Measurements from ENCODE around the gene POLR2L.

POLR2L gene

DNA sequence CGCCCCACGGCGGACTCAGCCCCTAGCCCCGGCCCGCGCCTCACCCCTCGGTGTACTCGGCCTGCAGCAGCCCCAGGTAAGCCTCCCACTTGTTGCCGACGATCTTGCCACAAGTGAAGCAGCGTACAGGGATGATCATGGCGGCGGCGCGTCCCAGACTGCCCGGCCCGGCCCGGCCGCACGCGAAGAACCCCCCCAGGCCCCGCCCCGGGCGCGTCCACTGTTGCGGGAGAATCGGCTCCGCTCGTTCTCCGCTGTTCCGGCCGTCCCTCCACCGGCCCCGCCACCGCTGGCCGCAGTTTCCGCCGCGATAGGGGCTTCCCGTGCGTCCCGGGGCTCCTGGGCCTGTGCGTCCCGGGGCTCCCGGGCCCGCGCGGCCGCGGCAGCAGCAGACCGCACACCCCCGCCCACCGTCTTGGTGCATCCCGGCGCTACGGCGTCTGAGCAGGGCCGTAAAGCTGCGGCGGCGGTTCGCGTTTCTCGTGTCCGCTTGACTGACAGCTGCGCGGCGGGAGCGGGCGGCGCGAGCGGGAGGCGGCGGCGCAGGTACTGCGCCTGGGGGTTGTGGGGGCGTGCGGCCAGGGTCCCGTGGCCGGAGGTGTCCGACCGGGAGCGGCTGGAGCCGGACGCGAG, at the start of gene POLR2L, which contains the start of gene TSPAN4:
POLR2L (minus strand) TSS at position 160 of the 633 bp plus-strand sequence; CDS start at position 139, 21 bp downstream.
TSPAN4 (plus strand) TSS at position 483 of the 633 bp plus-strand sequence. CDS start 7,453 bp downstream, outside the sequence.
- peak; percentile 86 for DNase-seq

DNA sequence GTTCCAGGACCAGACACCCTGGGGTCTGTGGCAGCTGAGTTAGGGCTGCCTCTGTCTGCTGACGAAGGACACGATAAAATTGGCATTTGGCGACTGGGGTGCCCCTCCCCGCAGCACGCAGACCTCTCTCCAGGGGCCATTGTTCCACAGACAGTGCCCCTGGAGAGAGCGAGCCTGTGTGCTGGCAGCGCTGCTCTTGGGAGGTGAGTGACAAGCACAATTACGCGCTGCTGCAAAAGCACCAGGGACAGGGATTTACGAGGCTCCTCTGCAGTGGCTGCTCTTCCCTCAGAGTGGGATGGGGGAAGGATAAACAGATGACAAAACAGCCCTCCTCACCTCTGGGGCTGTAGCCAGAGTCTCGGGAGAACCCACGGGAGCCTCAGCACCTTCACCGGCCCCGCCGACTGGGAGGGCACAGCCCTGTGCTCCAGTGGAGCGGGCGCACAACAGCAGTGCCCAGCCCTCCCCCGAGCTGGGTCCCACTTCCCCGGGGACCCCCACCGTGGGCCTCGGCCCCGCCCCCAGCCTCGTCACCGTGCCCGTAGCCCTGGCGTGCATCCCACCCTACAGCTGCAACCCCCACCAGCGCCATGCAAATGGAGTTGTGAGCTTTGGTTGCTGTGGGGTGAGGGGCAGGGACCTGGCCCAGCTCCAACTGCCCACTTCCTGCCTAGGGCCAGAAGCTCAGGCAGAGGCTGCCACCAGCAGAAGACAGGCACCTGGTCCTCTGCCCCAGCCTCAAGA, 48.6 kb upstream of the POLR2L start:
- no peak for DNase-seq

DNA sequence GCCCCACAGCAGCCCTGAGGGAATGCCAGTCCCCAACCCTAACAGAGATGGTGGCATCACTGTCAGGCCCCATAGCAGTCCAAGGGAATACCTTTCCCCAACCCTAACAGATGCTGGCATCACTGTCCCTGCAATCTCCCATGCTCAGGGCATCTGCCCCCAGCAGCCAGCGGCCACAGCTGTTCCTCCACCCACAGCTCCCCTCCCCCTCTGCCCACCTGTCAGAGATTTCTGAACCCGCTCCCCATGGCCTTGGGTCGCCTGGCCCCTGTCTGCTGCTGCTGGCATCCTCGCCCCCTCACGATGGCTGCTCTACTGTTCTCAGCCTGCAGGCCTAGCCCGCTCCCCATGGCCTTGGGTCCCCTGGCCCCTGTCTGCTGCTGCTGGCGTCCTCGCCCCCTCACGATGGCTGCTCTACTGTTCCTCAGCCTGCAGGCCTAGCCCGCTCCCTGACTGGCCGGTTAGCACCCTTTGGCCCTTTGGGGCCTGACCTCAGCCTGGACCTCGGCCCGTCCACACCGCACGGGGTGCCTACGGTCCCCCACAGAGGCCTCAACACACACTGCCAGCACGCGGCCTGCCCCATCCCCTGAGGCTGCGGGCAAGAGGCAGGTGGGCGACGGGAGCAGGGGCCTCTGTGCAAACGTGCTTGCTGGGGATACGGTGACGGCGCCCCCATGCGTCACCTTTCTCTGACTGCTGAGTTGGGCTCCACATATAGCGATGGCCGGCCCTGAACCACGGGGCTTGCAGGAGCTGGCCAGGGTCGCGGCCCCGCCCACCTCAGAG, 47.6 kb upstream of the POLR2L start:
- no peak for DNase-seq

DNA sequence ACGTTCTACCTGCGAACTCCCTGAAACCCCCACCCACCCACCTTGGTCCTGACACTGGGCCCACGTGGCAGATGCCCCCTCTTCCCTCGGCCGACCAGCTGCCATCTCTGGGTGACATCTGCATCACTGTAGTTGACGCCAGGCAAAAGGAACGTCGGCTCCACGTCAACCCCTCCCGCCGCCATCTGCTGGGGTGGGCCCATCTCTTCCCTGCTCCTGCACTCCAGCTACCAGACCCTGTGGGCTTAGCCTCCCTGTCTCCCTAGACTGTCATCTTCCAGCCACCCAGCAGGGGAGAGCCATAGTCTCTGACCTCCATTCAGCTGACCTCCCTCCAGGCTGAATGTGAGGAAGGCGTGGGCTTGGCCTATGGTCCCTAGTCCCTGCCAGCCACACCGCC, 46.9 kb upstream of the POLR2L start:
- DNase-seq: no peak

DNA sequence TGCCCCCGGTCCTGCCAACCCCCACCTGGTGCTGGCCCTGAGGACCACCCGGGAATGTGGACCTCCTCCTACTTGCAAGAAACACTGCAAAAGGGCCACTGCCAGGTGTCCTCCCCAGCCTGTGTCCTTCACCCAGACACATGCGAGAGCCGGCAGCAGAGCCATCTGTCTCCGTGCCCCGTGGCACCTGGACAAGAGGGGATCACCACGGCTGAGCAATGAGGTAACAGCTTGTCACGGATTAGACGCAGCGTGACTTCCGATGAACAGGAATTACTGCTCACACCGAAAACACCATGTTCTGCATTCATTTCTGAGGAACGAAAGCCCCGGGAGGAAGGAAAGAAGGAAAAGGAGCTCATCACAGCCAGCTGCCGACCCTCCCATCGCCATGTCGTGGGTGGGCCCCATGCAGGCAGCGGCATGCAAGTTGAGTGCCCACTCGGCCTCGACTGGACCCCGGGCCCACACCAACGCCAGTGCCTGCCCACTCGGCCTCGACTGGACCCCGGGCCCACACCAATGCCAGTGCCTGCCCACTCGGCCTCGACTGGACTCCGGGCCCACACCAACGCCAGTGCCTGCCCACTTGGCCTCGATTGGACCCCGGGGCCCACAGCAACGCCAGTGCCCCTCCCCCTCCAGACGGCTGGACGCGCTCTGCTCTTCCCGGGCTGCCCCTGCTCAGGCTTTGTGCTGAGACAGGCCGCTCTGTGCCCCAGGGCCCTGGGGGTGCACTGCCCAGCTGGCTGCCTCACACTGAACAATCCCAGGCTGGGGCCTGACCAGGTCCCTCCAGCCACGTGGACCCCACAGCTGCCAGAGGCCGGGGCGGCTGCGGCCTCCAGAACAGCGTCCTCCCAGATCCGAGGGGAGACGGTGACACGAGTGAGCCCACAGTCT, 46.2 kb upstream of the POLR2L start:
- no peak for DNase-seq

DNA sequence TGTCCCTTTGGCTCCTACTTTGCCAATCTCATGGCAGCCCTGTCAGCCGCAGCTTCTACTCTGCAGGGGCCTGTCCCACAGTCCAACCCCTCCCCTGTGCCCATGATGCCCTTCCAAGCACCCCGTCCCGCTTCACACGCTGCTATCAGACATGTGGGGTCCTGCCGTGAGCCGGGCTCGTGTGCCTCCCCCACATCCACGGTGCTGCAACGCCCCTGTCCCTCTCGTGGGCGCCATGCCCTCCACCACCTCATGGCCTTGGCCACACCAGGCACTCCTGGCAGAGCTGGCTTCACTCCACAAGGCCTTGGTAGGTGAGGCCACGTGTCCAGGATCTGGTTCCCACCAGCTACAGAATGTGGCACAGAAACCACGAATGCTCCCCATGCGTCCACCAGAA, 45.3 kb upstream of the POLR2L start:
- no peak for DNase-seq

DNA sequence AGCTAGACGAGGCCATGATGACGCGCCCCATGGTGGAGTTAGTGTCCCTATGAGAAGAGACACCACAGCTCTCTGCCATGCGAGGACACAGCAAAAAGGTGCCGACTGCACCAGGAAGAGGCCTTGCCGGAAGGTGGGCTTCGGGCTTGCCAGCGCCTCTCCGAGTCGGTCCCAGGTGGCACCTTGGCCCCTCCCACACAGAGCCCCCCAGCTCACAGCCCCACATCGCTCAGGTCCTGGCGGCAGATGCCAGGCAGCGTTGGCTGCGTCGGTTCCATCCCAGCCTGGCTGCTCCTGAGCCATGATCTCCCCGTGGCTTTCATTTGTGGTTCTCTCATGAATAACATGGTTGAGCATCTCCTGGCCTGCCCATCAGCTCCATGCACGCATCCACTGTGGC, 44.2 kb upstream of the POLR2L start:
- no peak for DNase-seq

DNA sequence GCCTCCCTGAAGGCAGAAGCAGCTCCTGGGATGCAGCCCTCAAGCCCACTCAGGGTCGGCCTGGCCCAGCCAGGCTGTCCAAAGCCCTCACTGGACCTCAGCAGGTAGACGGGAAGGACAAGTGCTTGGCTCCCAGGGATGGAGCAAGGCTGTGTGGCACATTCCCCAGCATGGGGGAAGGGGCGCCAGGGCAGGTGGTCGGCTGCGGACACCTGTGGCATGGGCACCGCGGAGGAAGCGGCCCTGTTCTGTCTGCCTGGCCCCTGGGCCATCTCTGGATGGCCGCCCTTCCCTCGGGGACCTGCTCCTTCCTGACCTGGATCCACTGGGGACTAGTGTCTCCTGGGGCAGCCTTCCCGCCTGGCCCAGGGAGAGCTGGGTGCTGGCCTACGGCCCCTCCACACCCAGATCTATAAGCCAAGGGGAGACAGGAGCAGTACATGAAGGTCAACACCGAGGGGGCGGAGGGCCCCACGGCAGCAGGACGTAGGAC, 42.3 kb upstream of the POLR2L start:
- no peak for DNase-seq

DNA sequence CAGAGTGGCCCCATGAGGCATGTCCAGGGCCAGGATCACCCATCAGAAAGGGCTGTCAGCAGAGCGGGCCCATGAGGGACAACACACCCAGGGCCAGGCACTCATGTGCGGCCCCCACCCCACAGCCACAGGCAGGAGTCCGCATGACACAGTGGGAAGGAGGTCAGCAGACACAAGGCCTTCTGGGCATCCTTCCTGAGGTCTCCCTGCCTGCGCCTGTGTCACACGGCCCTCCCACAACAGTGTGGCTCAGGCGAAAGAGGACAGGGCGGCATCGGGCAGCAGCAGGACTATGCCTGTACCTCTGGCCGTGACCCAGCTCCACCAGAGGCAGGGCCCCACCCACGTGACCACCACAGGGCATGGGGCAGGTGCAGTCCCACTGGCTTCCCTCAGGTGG, 41.2 kb upstream of the POLR2L start:
- no peak for DNase-seq

DNA sequence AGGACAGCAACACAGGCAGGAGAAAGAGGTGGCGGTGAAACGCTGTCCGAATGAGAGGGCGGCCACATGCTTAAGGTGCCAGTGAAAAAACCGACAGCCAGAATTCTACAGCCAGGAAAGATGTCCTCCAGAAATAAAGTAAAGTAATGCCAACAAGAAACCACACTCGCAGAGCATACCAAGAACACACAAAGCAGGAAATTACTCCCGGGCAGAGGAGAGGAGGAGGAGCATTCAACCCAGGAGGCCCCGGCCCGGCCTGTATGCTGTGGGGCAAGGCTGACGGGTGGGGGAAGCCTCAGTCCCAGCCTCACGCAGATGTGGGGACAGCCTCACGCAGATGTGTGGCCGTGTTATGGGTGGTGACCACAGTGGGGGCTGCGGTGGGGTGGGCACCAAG, 40.3 kb upstream of the POLR2L start:
- no peak for DNase-seq

DNA sequence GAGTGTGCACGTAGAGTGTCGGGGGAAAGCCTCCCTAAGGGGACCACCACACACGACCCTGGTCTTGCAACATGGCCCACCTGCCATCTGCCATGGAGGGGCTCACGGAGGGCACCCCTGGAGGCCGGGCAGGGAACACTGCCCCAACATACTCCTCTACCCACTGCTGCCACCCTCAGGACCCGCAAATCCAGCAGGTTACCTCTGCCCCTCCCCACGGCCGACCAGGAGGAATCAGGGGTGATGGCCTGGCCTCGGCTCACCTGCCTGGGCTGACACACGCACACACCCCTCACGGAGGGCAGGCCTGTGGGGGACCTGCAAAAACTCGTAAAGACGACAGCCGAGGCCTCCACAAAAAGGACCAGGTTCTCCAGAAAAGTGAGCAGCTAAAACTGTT, 38.1 kb upstream of the POLR2L start:
- DNase-seq: no peak

DNA sequence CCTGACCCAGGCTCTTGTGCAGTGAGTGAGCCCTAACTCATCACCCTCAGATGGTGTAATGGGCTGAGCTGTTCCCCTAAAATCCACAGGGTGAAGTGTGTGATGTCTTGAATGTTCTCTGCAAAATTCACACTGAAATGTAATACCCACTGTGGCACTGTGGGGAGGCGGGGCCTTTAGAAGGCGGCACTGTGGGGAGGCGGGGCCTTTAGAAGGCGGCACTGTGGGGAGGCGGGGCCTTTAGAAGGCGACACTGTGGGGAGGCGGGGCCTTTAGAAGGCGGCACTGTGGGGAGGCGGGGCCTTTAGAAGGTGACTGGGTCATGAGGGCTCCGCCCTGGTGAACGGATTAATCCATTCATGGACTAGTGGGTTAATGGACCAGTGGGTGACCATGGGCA, 35.2 kb upstream of the POLR2L start:
- DNase-seq: no peak

DNA sequence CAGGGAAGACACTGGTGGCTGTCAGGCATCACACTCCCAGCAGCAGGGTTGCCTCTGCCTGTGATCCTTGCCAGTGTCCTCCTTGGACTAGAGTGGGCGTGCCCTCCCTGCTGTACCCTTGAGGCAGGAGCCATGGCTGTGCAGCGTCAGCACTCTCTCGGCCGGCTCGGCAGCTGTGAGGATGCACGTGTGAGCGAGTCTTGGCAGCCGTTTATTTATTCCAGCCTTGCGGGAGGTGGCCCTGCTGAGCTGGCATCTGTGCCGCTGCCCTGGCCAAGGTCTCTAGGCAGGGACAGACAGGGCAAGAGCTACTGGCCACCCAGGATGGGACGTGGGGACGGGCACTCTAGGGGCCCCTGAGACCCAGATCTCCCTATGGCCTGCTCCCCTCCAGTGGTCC, 34.2 kb upstream of the POLR2L start:
- DNase-seq: peak; percentile 39

DNA sequence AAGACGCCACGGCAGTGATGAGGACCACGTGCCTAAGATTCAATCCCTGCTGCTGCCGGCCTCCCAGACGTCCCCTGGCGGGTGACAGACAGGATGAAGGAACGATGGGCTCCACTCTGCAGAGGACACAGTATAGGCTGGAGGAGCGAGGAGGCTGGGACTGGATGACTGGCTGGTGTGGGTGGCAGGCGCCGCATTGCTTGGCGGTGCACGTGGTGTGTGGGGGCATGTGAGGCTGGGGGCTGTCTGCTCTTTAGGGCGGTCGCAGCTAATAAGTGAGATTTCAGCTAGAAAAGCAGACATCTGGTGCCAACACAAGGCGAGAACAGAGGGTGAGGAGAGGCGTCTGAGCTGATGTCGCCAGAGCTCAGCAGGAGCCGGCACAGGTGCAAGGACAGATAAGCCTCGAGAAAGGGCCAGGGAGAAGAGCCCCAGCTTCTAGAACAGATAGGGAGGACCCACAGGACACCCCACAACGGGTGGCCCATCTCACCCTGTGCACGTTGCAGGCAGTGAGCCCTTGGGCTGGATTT, 33.5 kb upstream of the POLR2L start:
- no peak for DNase-seq

DNA sequence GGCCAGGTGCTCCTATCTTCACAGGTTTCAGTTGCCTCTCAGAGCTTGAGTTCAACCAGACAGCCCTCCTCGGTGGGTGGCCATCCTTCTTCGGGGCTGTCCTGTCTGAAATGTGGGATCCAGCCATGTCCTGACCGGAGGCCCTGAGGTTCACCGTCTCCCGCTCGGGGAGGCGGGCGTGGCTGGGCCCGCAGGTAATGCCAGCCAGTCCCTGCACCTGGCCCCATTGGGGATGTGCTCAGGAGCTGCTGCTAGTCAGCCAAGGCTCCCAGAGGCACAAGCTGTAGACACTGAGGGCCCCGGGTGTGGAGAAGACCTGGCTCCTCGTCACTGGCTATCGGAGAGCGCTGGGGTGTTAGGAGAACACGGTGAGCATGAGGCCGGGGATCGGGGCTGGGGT, 32.9 kb upstream of the POLR2L start:
- DNase-seq: no peak

DNA sequence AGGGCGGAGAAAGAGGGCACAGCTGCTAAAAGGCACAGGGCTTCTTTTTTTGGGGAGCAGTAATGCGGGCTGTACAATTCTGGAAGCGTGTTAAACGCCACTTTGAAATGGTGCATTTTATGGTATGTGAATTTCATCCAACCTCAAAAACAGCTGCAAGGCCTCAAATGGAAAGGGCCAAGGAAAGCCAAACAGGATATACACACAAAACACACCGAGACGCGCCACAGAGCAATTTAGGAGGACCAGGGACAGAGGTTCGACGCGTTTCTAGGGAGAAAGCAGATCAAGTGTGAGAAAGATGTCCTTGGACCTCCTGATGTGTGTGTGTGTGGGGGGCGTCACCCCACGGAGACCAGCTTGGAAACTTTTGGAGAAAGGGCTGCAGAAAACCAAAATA, 31.4 kb upstream of the POLR2L start:
- DNase-seq: no peak

DNA sequence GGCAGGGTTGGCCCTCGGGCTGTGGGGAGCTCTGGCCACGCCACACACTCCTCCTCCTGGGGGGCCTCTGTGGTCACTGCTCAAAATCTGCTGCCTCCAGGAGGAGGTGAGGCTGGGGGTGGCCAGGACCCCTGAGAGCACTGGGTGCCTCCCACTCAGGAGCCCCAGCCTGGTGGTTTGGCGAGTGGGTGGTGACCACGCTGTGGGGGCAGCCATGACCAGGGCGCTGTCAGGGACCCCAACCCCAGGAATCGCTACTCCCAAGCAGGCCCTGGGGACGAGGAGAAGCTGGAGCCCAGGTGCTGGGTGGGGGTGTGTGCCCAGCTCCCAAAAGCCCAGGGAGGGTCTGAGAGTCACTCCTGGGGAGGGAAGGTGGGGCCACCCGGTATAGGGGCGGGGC, 30.5 kb upstream of the POLR2L start:
- no peak for DNase-seq

DNA sequence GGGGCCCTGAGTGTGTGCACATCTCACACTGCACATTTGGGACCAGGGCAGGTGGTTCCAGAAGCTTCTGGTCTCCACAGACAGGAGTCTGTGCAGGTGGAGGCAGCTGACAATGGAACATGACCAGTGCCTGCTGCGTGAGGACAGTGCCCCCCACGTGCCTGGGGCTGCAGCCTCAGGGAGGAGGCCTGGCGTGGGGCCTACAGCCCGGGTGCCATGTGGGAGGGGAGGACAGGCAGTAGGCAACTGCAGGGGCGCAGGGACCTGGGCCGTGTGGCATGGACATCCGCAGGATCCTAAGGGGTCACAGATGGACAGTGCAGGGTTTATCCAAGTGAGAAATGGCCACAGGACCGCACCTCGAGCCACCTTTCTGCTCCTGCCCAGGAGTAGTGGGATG, 29.1 kb upstream of the POLR2L start:
- no peak for DNase-seq

DNA sequence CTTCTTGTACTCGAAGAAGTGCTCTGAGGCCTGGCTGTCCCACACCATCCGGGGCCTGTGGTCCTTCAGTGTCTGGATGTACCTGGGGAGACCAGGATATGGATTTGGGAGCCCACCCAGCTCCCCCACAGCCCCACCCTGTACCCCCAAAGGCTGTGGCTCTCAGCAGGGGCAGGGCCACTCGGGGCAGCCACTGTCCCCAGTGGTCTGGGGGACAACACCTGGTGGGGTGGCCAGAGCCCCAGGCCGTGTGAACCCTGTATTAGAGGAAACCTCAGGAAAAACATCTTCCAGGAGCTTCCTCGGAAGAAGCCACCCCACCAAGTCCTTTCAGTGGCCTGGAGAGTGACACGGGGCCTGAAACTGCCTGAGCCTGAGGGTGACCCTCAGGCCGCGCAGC, 28.1 kb upstream of the POLR2L start:
- DNase-seq: no peak

DNA sequence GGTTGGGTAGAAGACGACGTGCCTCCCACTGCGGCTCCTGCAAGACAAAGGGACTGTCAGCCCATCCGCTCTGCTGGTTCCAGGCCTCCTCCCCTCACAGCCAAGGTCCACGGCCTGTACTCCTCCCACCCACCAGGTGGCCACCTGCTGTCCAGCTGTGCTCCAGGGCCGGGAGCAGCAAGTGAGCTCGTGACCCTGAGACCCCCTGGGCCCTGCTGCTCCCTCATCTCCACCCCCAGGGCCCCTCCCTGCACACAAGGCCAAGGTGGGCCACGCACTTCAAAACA, 27.7 kb upstream of the POLR2L start:
- DNase-seq: no peak

DNA sequence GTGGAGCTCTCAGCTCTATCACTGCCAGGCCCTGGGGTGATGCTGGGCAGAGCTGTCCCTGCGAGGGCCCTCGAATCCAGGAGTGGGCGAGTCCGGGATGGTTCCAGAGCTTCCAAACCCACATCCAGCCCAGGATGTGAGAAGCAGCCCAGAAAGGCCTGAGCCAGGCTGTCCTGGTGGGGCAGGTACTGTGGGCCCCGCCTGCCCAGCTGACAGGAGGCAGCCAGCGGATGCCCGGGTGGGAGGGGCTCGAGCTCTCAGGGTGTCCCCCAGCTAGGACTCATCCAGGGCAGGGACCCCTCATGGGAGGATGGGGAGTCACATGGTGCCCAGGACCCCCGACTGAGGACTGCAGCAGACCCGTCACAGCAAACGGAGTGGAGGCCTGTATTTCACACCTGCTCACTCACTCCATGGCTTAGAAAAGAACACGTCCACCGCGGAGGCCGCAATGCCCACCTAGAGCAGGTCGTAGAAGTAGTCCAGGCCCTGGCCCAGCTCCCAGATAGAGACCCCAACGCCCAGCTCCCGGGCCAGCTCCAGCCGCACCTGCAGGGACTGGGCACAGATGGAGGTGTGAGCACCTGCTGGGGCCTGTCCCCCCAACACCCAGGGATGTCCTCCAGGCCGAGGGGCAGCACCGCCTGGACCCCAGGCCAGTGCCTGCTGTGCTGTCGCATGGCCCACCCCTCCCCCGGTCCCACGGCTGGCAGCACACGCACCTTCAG, 27.2 kb upstream of the POLR2L start:
- no peak for DNase-seq

DNA sequence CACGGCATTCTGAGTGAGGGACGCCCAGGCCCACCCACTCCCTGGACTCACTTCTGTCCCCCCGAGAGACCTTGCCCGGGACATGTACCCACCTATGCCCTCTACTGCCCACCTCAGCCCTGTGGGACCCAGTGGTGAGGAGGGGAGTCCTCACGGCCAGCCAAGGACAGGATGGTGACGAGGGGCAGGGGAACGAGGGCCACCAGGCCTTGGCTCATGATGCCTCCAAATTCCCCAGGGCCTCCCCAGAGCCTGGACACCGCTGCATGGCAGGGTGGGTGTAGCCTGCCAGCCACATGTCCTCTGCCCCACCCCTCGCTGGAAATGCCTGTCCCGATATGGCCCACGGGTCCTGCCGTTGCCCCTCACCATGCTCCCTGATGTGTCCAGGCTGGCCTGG, 26.5 kb upstream of the POLR2L start:
- no peak for DNase-seq

Data from midbrain (tissue), 1 donor.